PC-3 (cell line): Measurements from ENCODE around the gene OGFOD3. TPM values are rescaled to one million over a fixed set of nuclear protein-coding genes. Genes with fewer than 3 reads are reported as not detected.

Experiments used
- ATAC-seq: fragments of 200-7000 bp; cut with Tn5 transposase; 2 replicates; pipeline ENCODE4 v1.9.1; 2020; ENCODE audit warnings: mild to moderate bottlenecking, moderate library complexity
- BruUV-seq: library from RNA; stranded (reverse); fragments of 400-500 nt; replicated peaks from 2 replicates; lab custom pipeline; 2021; lab: Mats Ljungman, UMichigan
- CTCF ChIA-PET: fragments of 300-600 bp; sonication (Branson Sonifier 250); formaldehyde crosslinking; loops from one replicate; lab custom pipeline; 2022; ENCODE audit warnings: antibody characterized with exemption; lab: Charles Lee
- POLR2A ChIA-PET: fragments of 300-600 bp; sonication (Branson Sonifier 250); formaldehyde crosslinking; loops from one replicate; lab custom pipeline; 2022; ENCODE audit warnings: antibody characterized with exemption; ENCODE audit not compliant: unreplicated experiment; lab: Charles Lee
- DNase-seq: peaks from one replicate; pipeline ENCODE4 v3.0.0-alpha.2; 2015
- H2AFZ ChIP-seq: fragments of 300-600 bp; sonication (generic); 2 replicates; pipeline ENCODE4 v1.6.0; 2016; ENCODE audit warnings: antibody characterized with exemption, low read length
- H3F3A ChIP-seq: fragments of 300-600 bp; sonication (generic); one replicate; pipeline ENCODE4 v1.6.0; 2017; ENCODE audit warnings: antibody characterized with exemption, low read length, control low read depth, mild to moderate bottlenecking; ENCODE audit not compliant: unreplicated experiment
- H3K27ac ChIP-seq: fragments of 300-600 bp; sonication (generic); 2 replicates; pipeline ENCODE4 v1.5.1; 2016; ENCODE audit warnings: mild to moderate bottlenecking, low read length
- H3K27me3 ChIP-seq: fragments of 300-600 bp; sonication (generic); 2 replicates; pipeline ENCODE4 v1.6.1; 2016; ENCODE audit warnings: low read length, mixed read lengths
- H3K36me3 ChIP-seq: fragments of 300-600 bp; sonication (generic); 2 replicates; pipeline ENCODE4 v1.6.1; 2016; ENCODE audit warnings: low read depth, mixed run types, low read length, mixed read lengths
- H3K4me1 ChIP-seq: fragments of 300-600 bp; sonication (generic); 2 replicates; pipeline ENCODE4 v1.5.1; 2016; ENCODE audit warnings: low read length; ENCODE audit not compliant: insufficient read depth
- H3K4me2 ChIP-seq: fragments of 300-600 bp; sonication (generic); 2 replicates; pipeline ENCODE4 v1.6.0; 2016; ENCODE audit warnings: low read length
- H3K4me3 ChIP-seq: fragments of 300-600 bp; sonication (generic); 2 replicates; pipeline ENCODE4 v1.5.1; 2016; ENCODE audit warnings: mild to moderate bottlenecking, low read length, mixed read lengths
- H3K79me2 ChIP-seq: fragments of 300-600 bp; sonication (generic); 2 replicates; pipeline ENCODE4 v1.6.1; 2017; ENCODE audit warnings: low read length, mixed read lengths
- H3K9ac ChIP-seq: fragments of 300-600 bp; sonication (generic); 2 replicates; pipeline ENCODE4 v1.6.0; 2016; ENCODE audit warnings: mild to moderate bottlenecking, low read length
- H3K9me2 ChIP-seq: fragments of 300-600 bp; sonication (generic); replicated peaks from 2 replicates; pipeline ENCODE4 v1.6.1; 2016; ENCODE audit warnings: mixed run types, low read length, mixed read lengths
- H3K9me3 ChIP-seq: fragments of 300-600 bp; sonication (generic); 2 replicates; pipeline ENCODE4 v1.6.1; 2016; ENCODE audit warnings: low read length, mixed read lengths
- H4K20me1 ChIP-seq: fragments of 300-600 bp; sonication (generic); 2 replicates; pipeline ENCODE4 v1.6.1; 2016; ENCODE audit warnings: low read length, mixed read lengths
- EZH2 ChIP-seq: fragments of 300-600 bp; sonication (generic); IDR thresholded peaks from one replicate; pipeline ENCODE4 v1.6.1; 2017; ENCODE audit warnings: antibody characterized with exemption, mild to moderate bottlenecking, low read length; ENCODE audit not compliant: unreplicated experiment
- EZH2phosphoT487 ChIP-seq: fragments of 300-600 bp; sonication (generic); IDR thresholded peaks from 2 replicates; pipeline ENCODE4 v1.6.1; 2018; ENCODE audit warnings: mild to moderate bottlenecking, antibody characterized with exemption, low read length, borderline replicate concordance
- intact Hi-C: fragments of 100-400 bp; cut with micrococcal nuclease; formaldehyde crosslinking; loops from 2 replicates; pipeline ENCODE4 v1.9.0; 2023
- total RNA-seq: library from RNA; depleted of rRNA; stranded (reverse); fragments of >200 nt; gene quantifications from 2 replicates; pipeline ENCODE4 v1.2.3, GENCODE V29; 2014
- TF ChIP-seq, protein P1 (sequence below): fragments of 300-600 bp; sonication (generic); conservative IDR thresholded peaks from 2 replicates; pipeline ENCODE4 v1.5.1; 2017; ENCODE audit warnings: antibody characterized with exemption, low read depth, mild to moderate bottlenecking, low read length

The OGFOD3 gene
- total RNA-seq, 1 experiment from 2014 or later: 56.1 TPM

DNA sequence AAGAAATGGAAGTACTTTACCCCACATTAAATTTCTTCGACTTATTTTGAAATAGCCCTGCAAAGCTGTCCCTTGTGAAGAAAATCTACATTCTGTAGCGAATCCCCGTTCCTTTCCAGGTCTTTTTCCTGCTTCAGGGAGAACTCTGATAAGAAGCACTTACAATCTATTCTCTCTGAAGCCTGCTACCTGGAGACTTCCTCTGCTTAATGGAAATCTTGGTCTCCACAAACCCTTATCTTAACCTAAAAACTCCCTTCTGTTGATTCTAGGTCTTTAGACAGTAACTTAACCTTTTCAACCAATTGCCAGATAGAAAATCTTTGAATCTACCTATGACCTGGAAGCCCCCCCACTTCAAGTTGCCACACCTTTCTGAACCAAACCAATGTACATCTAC, 33.8 kb upstream of the OGFOD3 start:
- no peaks in the 10 kb centered on the region for H3K9me2 ChIP-seq
- no peaks in the 10 kb centered on the region for H3F3A ChIP-seq
- H3K4me1 ChIP-seq: peaks cover 16% of the 10 kb centered on the region
- H3K27ac ChIP-seq: no peak overlapping the region
- intact Hi-C loops: loop anchor here (10.0 kb wide), 2 partner anchors 97 to 207 kb away; partner anchors contain the start of gene TEX19
- no TSS peak for BruUV-seq
- DNase-seq (no peak), ATAC-seq (no peak)
- no peaks in the 10 kb centered on the region for H3K27me3 ChIP-seq
- ChIA-PET POLR2A (no interaction called here), CTCF (no interaction called here)
- H3K9me3 ChIP-seq: no peaks in the 10 kb centered on the region
- no peak overlapping the region for H3K4me2 ChIP-seq
- H3K36me3 ChIP-seq: no peaks in the 10 kb centered on the region
- H4K20me1 ChIP-seq: no peaks in the 10 kb centered on the region
- no peak overlapping the region for H2AFZ ChIP-seq
- peaks cover 15% of the 10 kb centered on the region for H3K79me2 ChIP-seq
- H3K4me3 ChIP-seq: no peak overlapping the region
- H3K9ac ChIP-seq: no peak overlapping the region
- TF ChIP-seq EZH2phosphoT487: no peak
- TF ChIP-seq, protein P1, sequence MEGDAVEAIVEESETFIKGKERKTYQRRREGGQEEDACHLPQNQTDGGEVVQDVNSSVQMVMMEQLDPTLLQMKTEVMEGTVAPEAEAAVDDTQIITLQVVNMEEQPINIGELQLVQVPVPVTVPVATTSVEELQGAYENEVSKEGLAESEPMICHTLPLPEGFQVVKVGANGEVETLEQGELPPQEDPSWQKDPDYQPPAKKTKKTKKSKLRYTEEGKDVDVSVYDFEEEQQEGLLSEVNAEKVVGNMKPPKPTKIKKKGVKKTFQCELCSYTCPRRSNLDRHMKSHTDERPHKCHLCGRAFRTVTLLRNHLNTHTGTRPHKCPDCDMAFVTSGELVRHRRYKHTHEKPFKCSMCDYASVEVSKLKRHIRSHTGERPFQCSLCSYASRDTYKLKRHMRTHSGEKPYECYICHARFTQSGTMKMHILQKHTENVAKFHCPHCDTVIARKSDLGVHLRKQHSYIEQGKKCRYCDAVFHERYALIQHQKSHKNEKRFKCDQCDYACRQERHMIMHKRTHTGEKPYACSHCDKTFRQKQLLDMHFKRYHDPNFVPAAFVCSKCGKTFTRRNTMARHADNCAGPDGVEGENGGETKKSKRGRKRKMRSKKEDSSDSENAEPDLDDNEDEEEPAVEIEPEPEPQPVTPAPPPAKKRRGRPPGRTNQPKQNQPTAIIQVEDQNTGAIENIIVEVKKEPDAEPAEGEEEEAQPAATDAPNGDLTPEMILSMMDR: no peak
- TF ChIP-seq EZH2: no peak

DNA sequence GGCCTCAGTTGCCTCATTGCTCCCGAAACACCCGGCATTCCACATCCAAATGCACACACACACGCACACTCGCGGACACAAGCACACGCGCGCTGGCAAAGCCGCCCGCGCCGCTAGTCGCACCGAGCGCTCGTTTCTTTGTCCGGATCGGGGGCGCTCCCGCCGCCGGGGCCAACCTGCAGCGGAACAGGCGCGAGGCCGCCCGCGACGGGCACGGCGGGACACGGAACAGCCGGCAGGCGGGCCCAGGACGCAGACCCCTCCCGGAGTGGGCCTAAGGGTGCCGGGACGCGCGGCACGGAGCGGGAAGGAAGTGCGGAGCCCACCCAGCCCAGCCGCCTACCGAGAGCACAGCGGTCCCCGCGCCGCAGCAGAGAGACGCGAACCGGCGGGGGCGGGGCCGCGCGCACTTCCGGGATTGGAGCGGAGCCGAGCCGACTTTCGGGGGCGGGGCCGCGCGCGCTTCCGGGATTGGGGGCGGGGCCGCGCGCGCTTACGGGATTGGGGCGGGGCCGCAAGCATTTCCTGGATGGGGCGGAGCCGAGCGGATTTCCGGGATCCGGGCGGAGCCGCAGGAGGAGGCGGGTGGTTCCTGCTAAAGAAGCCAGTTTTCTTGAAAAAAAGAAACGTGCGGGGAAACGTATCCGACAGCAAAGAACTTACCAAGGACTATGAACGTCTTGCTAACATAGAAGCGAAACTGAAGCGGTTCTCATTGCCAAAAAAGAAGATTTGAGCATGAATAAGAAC, 32.1 kb upstream of the OGFOD3 start, which contains the start of gene CYBC1:
Gene CYBC1, minus strand, starts transcription at position 396 of the 750 bp plus-strand sequence. CDS start 1,498 bp downstream, outside the sequence.
- no peaks in the 10 kb centered on the region for H3K9me2 ChIP-seq
- H3F3A ChIP-seq: no peaks in the 10 kb centered on the region
- peak within 1 kb of the TSS; percentile 28 for H3K27ac ChIP-seq
- BruUV-seq: no TSS peak
- peaks cover 15% of the 10 kb centered on the region for H3K79me2 ChIP-seq
- TF ChIP-seq EZH2phosphoT487 (no peak), EZH2 (no peak)
- TF ChIP-seq, protein P1: no peak
- H3K9ac ChIP-seq: peak within 1 kb of the TSS; percentile 88
- CTCF ChIA-PET: no interaction called here
- POLR2A ChIA-PET: no interaction called here
- peak within 1 kb of the TSS; percentile 87 for H3K4me3 ChIP-seq
- H3K36me3 ChIP-seq: no peaks in the 10 kb centered on the region
- H3K27me3 ChIP-seq: no peaks in the 10 kb centered on the region
- H3K4me1 ChIP-seq: peaks cover 14% of the 10 kb centered on the region
- intact Hi-C loops: loop anchor here (10.0 kb wide), 2 partner anchors 96 to 206 kb away; partner anchors contain the start of gene TEX19
- H4K20me1 ChIP-seq: no peaks in the 10 kb centered on the region
- ATAC-seq (peak; percentile 97), DNase-seq (peak; percentile 91)
- H3K4me2 ChIP-seq: peak within 1 kb of the TSS; percentile 83
- H3K9me3 ChIP-seq: no peaks in the 10 kb centered on the region
- H2AFZ ChIP-seq: peak within 1 kb of the TSS; percentile 79

DNA sequence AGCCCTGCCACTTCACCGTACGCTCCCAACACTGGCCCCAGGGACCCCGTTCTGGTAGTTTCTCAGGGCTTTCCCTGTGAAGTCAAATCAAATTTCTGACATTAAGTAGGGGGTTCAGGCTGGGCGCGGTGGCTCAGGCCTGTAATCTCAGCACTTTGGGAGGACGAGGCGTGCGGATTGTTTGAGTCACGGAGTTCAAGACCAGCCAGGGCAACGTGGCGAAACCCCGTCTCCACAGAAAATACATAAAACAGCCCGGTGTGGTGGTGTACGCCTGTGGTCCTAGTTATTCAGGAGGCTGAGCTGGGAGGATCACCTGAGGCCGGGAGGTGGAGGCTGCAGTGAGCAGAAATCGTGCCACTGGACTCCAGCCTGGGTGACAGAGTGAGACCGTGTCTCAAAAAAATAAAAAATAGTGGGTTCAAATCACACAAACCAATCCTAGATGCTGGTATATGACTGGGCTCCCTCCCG, 31.5 kb upstream of the OGFOD3 start:
- H4K20me1 ChIP-seq: no peaks in the 10 kb centered on the region
- no peaks in the 10 kb centered on the region for H3K9me2 ChIP-seq
- TF ChIP-seq EZH2phosphoT487 (no peak), EZH2 (no peak)
- TF ChIP-seq, protein P1: no peak
- peaks cover 14% of the 10 kb centered on the region for H3K4me1 ChIP-seq
- TSS peak; percentile 65 for BruUV-seq
- DNase-seq (no peak), ATAC-seq (no peak; the same call in 1 of the 2 replicates)
- intact Hi-C loops: loop anchor here (10.0 kb wide), 2 partner anchors 95 to 205 kb away; partner anchors contain the start of gene TEX19
- peak overlapping the region; percentile 88 for H3K9ac ChIP-seq
- POLR2A ChIA-PET: no interaction called here
- H2AFZ ChIP-seq: peak overlapping the region; percentile 79; the same call in 1 of the 2 replicates
- H3K4me3 ChIP-seq: peak overlapping the region; percentile 87
- H3F3A ChIP-seq: no peaks in the 10 kb centered on the region
- CTCF ChIA-PET: no interaction called here
- H3K27me3 ChIP-seq: no peaks in the 10 kb centered on the region
- no peak overlapping the region for H3K27ac ChIP-seq
- H3K9me3 ChIP-seq: no peaks in the 10 kb centered on the region
- H3K4me2 ChIP-seq: peak overlapping the region; percentile 83
- H3K79me2 ChIP-seq: peaks cover 15% of the 10 kb centered on the region
- H3K36me3 ChIP-seq: no peaks in the 10 kb centered on the region
